HepG2 (cell line): ENCODE data around the gene RAMP1. TPM values are rescaled to one million over a fixed set of nuclear protein-coding genes. Genes with fewer than 3 reads are reported as not detected.

Experiments used
- ARID4A ChIP-seq: sonication (generic); formaldehyde crosslinking; IDR thresholded peaks from 2 replicates; pipeline ENCODE4 v1.5.0; 2020; ENCODE audit warnings: mild to moderate bottlenecking, missing genetic modification reagents, borderline replicate concordance
- BORCS8-MEF2B ChIP-seq: sonication (generic); formaldehyde crosslinking; IDR thresholded peaks from 2 replicates; pipeline ENCODE4 v1.8.0; 2022; ENCODE audit warnings: mild to moderate bottlenecking, missing genetic modification reagents
- ELK4 ChIP-seq: sonication (generic); formaldehyde crosslinking; IDR thresholded peaks from 2 replicates; pipeline ENCODE4 v1.9.0; 2021; ENCODE audit warnings: missing genetic modification reagents, borderline replicate concordance
- GPBP1L1 ChIP-seq: sonication (generic); formaldehyde crosslinking; IDR thresholded peaks from 2 replicates; pipeline ENCODE4 v1.5.0; 2020; ENCODE audit warnings: mild to moderate bottlenecking, missing genetic modification reagents
- GTF3A ChIP-seq: sonication (generic); formaldehyde crosslinking; conservative IDR thresholded peaks from 2 replicates; pipeline ENCODE4 v1.4.0; 2020; ENCODE audit warnings: mild to moderate bottlenecking, missing genetic modification reagents
- NR2F2 ChIP-seq: IDR thresholded peaks from 2 replicates; pipeline ENCODE4 v1.6.1; 2012; ENCODE audit warnings: low read depth, inconsistent platforms, borderline replicate concordance
- NR2F6 ChIP-seq, 2 experiments: IDR thresholded peaks; 2 replicates each; pipeline ENCODE4 v1.6.1; 2016; ENCODE audit warnings: antibody characterized with exemption in 1 of 2, mild to moderate bottlenecking in 1 of 2
- ZNF180 ChIP-seq: sonication (generic); formaldehyde crosslinking; IDR thresholded peaks from 2 replicates; pipeline ENCODE4 v1.4.0; 2020; ENCODE audit warnings: low read depth, missing genetic modification reagents, borderline replicate concordance
- ZNF331 ChIP-seq: sonication (generic); formaldehyde crosslinking; IDR thresholded peaks from 2 replicates; pipeline ENCODE4 v1.4.0; 2020; ENCODE audit warnings: missing genetic modification reagents
- ZNF652 ChIP-seq: IDR thresholded peaks from 2 replicates; pipeline ENCODE4 v1.6.1; 2016; ENCODE audit warnings: low read depth, borderline replicate concordance
- ZNF691 ChIP-seq: sonication (generic); formaldehyde crosslinking; IDR thresholded peaks from 2 replicates; pipeline ENCODE4 v1.4.0; 2020; ENCODE audit warnings: missing genetic modification reagents, low read depth, mild to moderate bottlenecking, borderline replicate concordance
- polyA plus RNA-seq, 8 experiments: library from polyadenylated mRNA; depleted of rRNA in 3 of 8; stranded (reverse) in 7 of 8; unstranded in 1 of 8; fragments of >200 nt; fragmentation: Illumina TruSeq in 4 of 8; extraction: Trizol in 4 of 8; gene quantifications; 2 replicates each; pipeline versions ENCODE4 v1.2.1 to v1.2.3, GENCODE V29; 2011 to 2016; ENCODE audit warnings: low read depth in 4 of 8, missing spikeins in 1 of 8, mixed read lengths in 1 of 8; ENCODE audit not compliant: insufficient read depth in 1 of 8
- total RNA-seq, 5 experiments: library from RNA; depleted of rRNA; stranded (reverse); fragments of >200 nt; fragmentation: Illumina TruSeq; extraction: Trizol; gene quantifications; 2 replicates each; pipeline ENCODE4 v1.2.3, GENCODE V29; 2016; ENCODE audit warnings: low read depth in 1 of 5

The RAMP1 gene
- total and polyA plus RNA-seq, 2 of the 13 experiments (the other 11 are each of a cell fraction or from before 2014, with no cell fraction given) = 0.29 to 0.61 TPM

GRCh38 chr2:237885931-237886684 is 26.7 kb downstream of the RAMP1 start (continued):
- TF ChIP-seq GPBP1L1 (CRISPR knock-in tag) (no peak), GTF3A (no peak), NR2F2 (no peak), BORCS8-MEF2B (CRISPR knock-in tag) (no peak), NR2F6 (IDR thresholded peaks at IDR 0.05) (0 out of 2 replicates have a peak, but pooled peaks have one; percentile 18), NR2F6 (CRISPR knock-in tag; IDR thresholded peaks at IDR 0.05) (no peak), ZNF331 (CRISPR knock-in tag) (no peak), ELK4 (CRISPR knock-in tag) (no peak), ZNF652 (CRISPR knock-in tag) (no peak), ARID4A (no peak), ZNF180 (CRISPR knock-in tag) (no peak), ZNF691 (no peak)
